Measurements from ENCODE around the gene GBP1. TPM values are rescaled to one million over a fixed set of nuclear protein-coding genes. Genes with fewer than 3 reads are reported as not detected.
"Not testable (repeated sequence)": the region's sequence is repeated elsewhere in the genome, so short reads cannot be mapped to it uniquely, and the experiment has no call there.

The GBP1 gene
- total and polyA plus RNA-seq, 10 of the 15 experiments (the other 5 are each of a cell fraction or from before 2014, with no cell fraction given), result 1.5 to 8.7 (median 5.0) TPM

DNA sequence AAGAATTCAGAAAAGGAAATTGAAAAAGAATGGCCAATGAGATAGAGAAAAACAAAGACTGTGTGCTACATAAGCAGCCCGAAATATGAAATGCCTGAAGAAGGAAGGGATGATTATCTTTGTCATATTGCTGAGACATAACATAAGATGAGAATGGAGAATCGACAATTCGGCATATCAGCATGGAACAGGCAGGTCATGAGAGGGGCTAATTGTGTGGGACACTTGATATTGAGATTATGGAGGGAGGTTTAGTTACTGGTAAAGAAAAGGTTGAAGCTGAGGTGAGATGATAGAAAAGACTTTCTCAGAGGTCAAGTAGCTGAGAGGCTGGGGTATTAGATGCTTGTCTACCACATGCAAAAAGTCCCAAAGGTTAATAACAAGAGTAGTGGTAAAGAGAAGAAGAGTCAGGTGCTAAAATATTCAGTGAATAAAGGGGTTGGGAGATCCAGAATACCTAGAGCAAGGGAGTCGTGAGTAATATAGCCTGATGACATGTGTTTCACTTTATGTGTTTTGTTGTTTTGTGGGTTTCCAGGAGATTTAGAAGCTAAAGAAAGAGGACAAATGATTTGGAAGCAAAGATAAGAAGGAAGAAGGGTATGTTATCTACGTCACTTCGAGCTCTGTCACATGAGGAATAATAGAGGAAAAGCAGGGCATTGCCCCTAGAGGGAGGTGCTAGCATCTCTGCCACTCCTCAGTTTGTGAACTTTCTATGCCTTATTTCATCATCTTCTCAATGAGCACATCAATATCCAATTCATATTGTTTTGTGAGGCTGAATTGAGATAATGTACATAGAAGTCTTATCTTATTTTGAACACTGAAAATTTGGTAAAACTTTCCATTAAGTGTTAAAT lies 18.5 kb downstream of the GBP1 start:
- H2AFZ ChIP-seq (ENCODE audit: control insufficient read depth, low read depth, low read length); POLR2A ChIA-PET; H3K79me2 ChIP-seq (ENCODE audit: control insufficient read depth, insufficient read depth, low read length); H3K4me1 ChIP-seq (ENCODE audit: control insufficient read depth, insufficient read depth, low read length); BruUV-seq (replicated peaks); H3K27me3 ChIP-seq (replicated peaks in 1 of 2; ENCODE audit: control insufficient read depth in 2 of 2, insufficient read depth in 2 of 2, low read length in 1 of 2); DNase-seq (ENCODE audit: low read depth, low spot score); intact Hi-C loops (cut with micrococcal nuclease; ENCODE audit: unreplicated experiment); H4K20me1 ChIP-seq (ENCODE audit: control insufficient read depth, insufficient read depth); H3K27ac ChIP-seq (ENCODE audit: control insufficient read depth, insufficient read depth); H3K36me3 ChIP-seq (ENCODE audit: control insufficient read depth in 2 of 2, insufficient read depth in 2 of 2, low read length in 1 of 2); in situ Hi-C loops (cut with MboI); H3K4me2 ChIP-seq (ENCODE audit: control insufficient read depth, insufficient read depth); H3K9ac ChIP-seq (ENCODE audit: control insufficient read depth, insufficient read depth, low read length); H3K4me3 ChIP-seq: not testable (repeated sequence)
- ChIA-PET SMC1A (ENCODE audit: uncharacterized antibody, unreplicated experiment) (interaction anchor here (0.9 to 1.4 kb wide), 4 partner anchors 23 to 152 kb away, joined by 3 read pairs; partner anchors contain the start of gene GBP4), RAD21 (ENCODE audit: unreplicated experiment) (interaction anchor here (0.6 to 1.8 kb wide), 2 partner anchors 19 to 25 kb away, joined by 3 to 5 read pairs; partner anchors contain the start of gene GBP1), CTCF (interaction anchor here (0.5 kb wide), 1 partner anchor 106 kb away, joined by 5 read pairs; no protein-coding TSS in a partner anchor)
- peaks cover 11% of the 10 kb centered on the region for H3K9me3 ChIP-seq (replicated peaks; ENCODE audit: control insufficient read depth, insufficient read depth, low read length)
- WGBS (ENCODE audit: insufficient coverage, insufficient replicate concordance, low lambda C conversion rate, missing lambda C conversion rate), result 40% methylated on average over 6 of the region's 6 CpGs
- ATAC-seq, result peak; percentile 72
- TF ChIP-seq JUNB (IDR thresholded peaks at IDR 0.05), result peak; percentile 66
- 0 out of 2 replicates have a peak, but pooled peaks have one; percentile 9 for TF ChIP-seq PAX5 (IDR thresholded peaks at IDR 0.05; ENCODE audit: borderline replicate concordance, low read depth, low read length)
- TF ChIP-seq RUNX3 (IDR thresholded peaks at IDR 0.05; ENCODE audit: low read length), result peak; percentile 68
- peak; percentile 84 for FAIRE-seq

DNA sequence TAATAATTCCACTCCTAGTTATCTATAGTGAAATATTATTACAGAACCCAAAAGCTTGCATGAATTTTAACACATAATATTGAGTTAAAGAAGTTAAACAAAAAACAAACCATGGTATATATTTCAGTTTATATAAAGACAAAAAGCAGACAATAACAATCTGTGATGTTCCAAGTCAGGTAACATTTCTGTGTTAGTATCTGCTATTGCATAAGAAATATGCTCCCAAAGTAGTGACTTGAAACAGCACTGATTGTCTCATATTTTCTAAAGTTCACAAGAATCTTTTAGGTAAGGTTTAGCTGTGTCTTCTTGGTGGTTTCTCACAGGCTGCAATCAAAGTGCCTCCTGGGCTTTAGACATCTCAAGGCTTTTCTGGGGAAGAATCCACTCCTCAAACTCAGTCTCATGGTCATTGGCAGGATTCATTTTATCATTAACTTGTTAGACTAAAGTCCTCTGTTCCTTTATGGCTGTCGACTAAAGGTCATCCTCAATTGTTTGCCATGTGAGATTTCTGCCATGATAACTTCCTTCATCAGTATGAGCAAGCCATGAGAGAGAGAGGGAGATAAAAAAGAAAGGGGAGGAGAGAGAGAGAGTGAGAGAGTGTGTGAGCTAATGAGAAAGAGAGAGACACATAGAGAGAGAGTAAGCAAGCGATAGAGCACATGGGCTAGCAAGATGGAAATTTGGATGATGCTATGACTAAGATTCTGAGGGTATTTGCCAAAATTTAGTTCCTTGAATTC lies 19.9 kb downstream of the GBP1 start:
- H3K9ac ChIP-seq (ENCODE audit: control insufficient read depth, insufficient read depth, low read length), result no peak overlapping the region
- H4K20me1 ChIP-seq (ENCODE audit: control insufficient read depth, insufficient read depth), result no peaks in the 10 kb centered on the region
- H3K79me2 ChIP-seq (ENCODE audit: control insufficient read depth, insufficient read depth, low read length), result no peaks in the 10 kb centered on the region
- H3K27ac ChIP-seq (ENCODE audit: control insufficient read depth, insufficient read depth), result no peak overlapping the region
- peaks cover 10% of the 10 kb centered on the region for H3K4me1 ChIP-seq (ENCODE audit: control insufficient read depth, insufficient read depth, low read length)
- H3K27me3 ChIP-seq (replicated peaks in 1 of 2; ENCODE audit: control insufficient read depth in 2 of 2, insufficient read depth in 2 of 2, low read length in 1 of 2), result no peaks in the 10 kb centered on the region
- WGBS (ENCODE audit: insufficient coverage, insufficient replicate concordance, low lambda C conversion rate, missing lambda C conversion rate), result 82% methylated on average over 2 of the region's 2 CpGs
- TF ChIP-seq MYB (IDR thresholded peaks at IDR 0.05; ENCODE audit: borderline replicate concordance, low read depth, low read length) (no peak), ZNF622 (IDR thresholded peaks at IDR 0.05) (no peak), SREBF1 (IDR thresholded peaks at IDR 0.05; ENCODE audit: low read length) (no peak), ASH2L (IDR thresholded peaks at IDR 0.05; ENCODE audit: borderline replicate concordance, low read depth) (no peak), ZNF207 (IDR thresholded peaks at IDR 0.05; ENCODE audit: borderline replicate concordance) (no peak)
- TF ChIP-seq, protein P1, sequence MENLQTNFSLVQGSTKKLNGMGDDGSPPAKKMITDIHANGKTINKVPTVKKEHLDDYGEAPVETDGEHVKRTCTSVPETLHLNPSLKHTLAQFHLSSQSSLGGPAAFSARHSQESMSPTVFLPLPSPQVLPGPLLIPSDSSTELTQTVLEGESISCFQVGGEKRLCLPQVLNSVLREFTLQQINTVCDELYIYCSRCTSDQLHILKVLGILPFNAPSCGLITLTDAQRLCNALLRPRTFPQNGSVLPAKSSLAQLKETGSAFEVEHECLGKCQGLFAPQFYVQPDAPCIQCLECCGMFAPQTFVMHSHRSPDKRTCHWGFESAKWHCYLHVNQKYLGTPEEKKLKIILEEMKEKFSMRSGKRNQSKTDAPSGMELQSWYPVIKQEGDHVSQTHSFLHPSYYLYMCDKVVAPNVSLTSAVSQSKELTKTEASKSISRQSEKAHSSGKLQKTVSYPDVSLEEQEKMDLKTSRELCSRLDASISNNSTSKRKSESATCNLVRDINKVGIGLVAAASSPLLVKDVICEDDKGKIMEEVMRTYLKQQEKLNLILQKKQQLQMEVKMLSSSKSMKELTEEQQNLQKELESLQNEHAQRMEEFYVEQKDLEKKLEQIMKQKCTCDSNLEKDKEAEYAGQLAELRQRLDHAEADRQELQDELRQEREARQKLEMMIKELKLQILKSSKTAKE (IDR thresholded peaks at IDR 0.05; ENCODE audit: low read depth, poor library complexity, severe bottlenecking), result no peak
- ATAC-seq (no peak), DNase-seq (ENCODE audit: low read depth, low spot score) (no peak), FAIRE-seq (no peak)
- H3K4me3 ChIP-seq, result no peak overlapping the region
- H3K9me3 ChIP-seq (replicated peaks; ENCODE audit: control insufficient read depth, insufficient read depth, low read length), result peaks cover 11% of the 10 kb centered on the region
- CTCF ChIA-PET, result no interaction called here
- intact Hi-C loops (cut with micrococcal nuclease; ENCODE audit: unreplicated experiment), result loop anchor here (5.0 kb wide), 1 partner anchor 157 kb away; no protein-coding TSS in a partner anchor
- no peaks in the 10 kb centered on the region for H3K36me3 ChIP-seq (ENCODE audit: control insufficient read depth in 2 of 2, insufficient read depth in 2 of 2, low read length in 1 of 2)
- RAD21 ChIA-PET (ENCODE audit: unreplicated experiment), result interaction anchor here (1.8 kb wide), 1 partner anchor 21 kb away, joined by 5 read pairs; the partner anchor contains the start of gene GBP1
- BruUV-seq (replicated peaks), result no TSS peak
- in situ Hi-C loops (cut with MboI), result no loop called here
- POLR2A ChIA-PET, result no interaction called here
- no peak overlapping the region for H2AFZ ChIP-seq (ENCODE audit: control insufficient read depth, low read depth, low read length)
- no peak overlapping the region for H3K4me2 ChIP-seq (ENCODE audit: control insufficient read depth, insufficient read depth)
- SMC1A ChIA-PET (ENCODE audit: uncharacterized antibody, unreplicated experiment), result interaction anchor here (1.4 kb wide), 1 partner anchor 29 kb away, joined by 3 read pairs; no protein-coding TSS in a partner anchor
